BLaER1 (cell line): ENCODE results near the gene GLUL.
A peak's percentile ranks its signal among the peaks of the same experiment; 100 is the strongest.

Source experiments
- H3K27ac ChIP-seq: shearing (Covaris generic); formaldehyde crosslinking; 2 replicates; pipeline ENCODE4 v1.8.1; 2022
- H3K27me3 ChIP-seq: shearing (Covaris generic); formaldehyde crosslinking; 2 replicates; pipeline ENCODE4 v1.8.1; 2022
- H3K36me3 ChIP-seq: shearing (Covaris generic); formaldehyde crosslinking; 2 replicates; pipeline ENCODE4 v1.8.1; 2022
- H3K4me1 ChIP-seq: shearing (Covaris generic); formaldehyde crosslinking; 2 replicates; pipeline ENCODE4 v1.8.1; 2022
- H3K4me2 ChIP-seq: shearing (Covaris generic); formaldehyde crosslinking; 2 replicates; pipeline ENCODE4 v1.8.1; 2022
- H3K4me3 ChIP-seq: shearing (Covaris generic); formaldehyde crosslinking; 2 replicates; pipeline ENCODE4 v1.8.1; 2022
- H3K9ac ChIP-seq: shearing (Covaris generic); formaldehyde crosslinking; 2 replicates; pipeline ENCODE4 v1.8.1; 2022
- H3K9me3 ChIP-seq: shearing (Covaris generic); formaldehyde crosslinking; 2 replicates; pipeline ENCODE4 v1.8.1; 2022
- H4K20me1 ChIP-seq: shearing (Covaris generic); formaldehyde crosslinking; 2 replicates; pipeline ENCODE4 v1.8.1; 2022
- Cebpa-rat ChIP-seq: shearing (Covaris generic); IDR thresholded peaks from 2 replicates; pipeline ENCODE4 v1.8.1; 2022

The GLUL gene

DNA sequence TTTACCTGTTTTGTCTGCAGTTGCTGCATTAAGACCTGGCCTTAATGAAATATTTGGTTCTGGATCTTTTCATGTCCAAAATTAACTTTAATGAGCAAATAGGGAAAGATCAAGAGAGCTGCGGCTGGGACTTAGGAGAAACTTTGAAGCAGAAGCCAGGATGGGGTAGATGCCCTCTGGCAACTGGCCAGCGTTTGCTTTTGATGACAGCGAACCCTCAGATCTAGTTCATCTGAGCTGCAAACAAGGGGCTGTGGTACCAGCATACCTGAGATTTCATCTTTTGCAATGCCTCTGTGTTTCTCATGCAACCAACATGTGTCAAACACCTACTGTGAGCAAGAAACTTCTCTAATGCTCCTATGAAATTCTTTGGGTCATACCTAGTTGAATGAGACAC is 21.9 kb upstream of the GLUL start:
- no peaks in the 10 kb centered on the region for H4K20me1 ChIP-seq
- H3K27ac ChIP-seq, result no peak overlapping the region
- no peak overlapping the region for H3K4me2 ChIP-seq
- H3K4me3 ChIP-seq, result no peak overlapping the region
- no peaks in the 10 kb centered on the region for H3K9me3 ChIP-seq
- no peak for TF ChIP-seq Cebpa-rat
- H3K36me3 ChIP-seq, result no peaks in the 10 kb centered on the region
- H3K27me3 ChIP-seq, result no peaks in the 10 kb centered on the region
- peaks cover 5% of the 10 kb centered on the region for H3K4me1 ChIP-seq
- H3K9ac ChIP-seq, result no peak overlapping the region

DNA sequence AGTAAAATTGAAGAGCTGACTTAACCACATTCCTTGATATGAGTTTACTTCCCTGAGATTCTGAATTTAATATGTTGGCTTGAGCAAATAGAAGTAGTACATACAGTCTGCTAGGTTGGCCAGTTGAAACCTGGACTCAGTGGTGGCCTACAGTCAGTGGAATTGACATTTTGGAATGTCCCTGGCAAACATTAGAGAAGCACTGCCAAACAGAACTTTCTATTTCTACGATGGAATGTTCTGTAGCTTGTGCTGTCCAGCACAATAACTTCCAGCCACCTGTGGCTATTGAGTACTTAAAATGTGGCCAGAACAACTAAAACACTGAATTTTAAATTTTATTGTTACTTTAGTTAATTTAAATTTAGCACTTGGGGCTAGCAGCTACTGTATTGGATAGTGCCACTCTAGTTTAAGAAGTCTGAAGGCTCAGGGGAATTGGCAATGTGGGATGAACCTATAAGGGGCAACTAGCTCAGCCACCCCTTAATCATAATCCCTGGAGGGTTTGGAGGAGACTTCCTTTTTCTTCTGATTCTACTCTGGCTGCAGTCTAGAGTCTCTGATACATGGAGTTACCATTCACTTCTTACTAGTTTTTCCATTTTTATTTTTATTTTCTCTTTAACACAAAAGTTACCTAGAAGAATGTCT is 19.2 kb upstream of the GLUL start:
- H3K27me3 ChIP-seq, result no peaks in the 10 kb centered on the region
- no peak overlapping the region for H3K4me2 ChIP-seq
- no peaks in the 10 kb centered on the region for H4K20me1 ChIP-seq
- H3K4me3 ChIP-seq, result no peak overlapping the region
- no peaks in the 10 kb centered on the region for H3K36me3 ChIP-seq
- TF ChIP-seq Cebpa-rat, result no peak
- H3K9ac ChIP-seq, result no peak overlapping the region
- peaks cover 28% of the 10 kb centered on the region for H3K4me1 ChIP-seq
- no peak overlapping the region for H3K27ac ChIP-seq
- H3K9me3 ChIP-seq, result peaks cover 2% of the 10 kb centered on the region; the same call in 1 of the 2 replicates

DNA sequence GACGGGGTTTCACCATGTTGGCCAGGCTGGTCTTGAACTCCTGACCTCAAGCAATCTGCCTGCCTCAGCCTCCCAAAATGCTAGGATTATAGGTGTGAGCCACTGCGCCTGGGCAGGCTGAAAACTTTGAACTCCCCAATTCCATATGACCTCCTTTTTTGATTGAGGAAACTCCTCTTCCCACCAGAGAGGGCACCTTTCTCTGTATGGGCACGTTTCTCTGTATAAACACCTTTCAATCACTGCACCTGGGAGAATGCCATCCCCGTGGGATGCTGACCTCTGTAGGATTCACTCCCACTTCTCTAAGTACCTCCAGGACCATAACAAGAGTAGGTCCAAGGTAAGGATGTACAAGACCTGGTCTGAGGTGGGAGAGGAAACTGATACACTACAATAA is 18.5 kb upstream of the GLUL start:
- no peak for TF ChIP-seq Cebpa-rat
- Histone ChIP-seq H3K4me3 (no peak overlapping the region), H3K4me1 (peaks cover 28% of the 10 kb centered on the region), H4K20me1 (no peaks in the 10 kb centered on the region), H3K9me3 (peaks cover 7% of the 10 kb centered on the region; the same call in 1 of the 2 replicates), H3K36me3 (no peaks in the 10 kb centered on the region), H3K9ac (no peak overlapping the region), H3K27me3 (no peaks in the 10 kb centered on the region), H3K4me2 (no peak overlapping the region), H3K27ac (no peak overlapping the region)

DNA sequence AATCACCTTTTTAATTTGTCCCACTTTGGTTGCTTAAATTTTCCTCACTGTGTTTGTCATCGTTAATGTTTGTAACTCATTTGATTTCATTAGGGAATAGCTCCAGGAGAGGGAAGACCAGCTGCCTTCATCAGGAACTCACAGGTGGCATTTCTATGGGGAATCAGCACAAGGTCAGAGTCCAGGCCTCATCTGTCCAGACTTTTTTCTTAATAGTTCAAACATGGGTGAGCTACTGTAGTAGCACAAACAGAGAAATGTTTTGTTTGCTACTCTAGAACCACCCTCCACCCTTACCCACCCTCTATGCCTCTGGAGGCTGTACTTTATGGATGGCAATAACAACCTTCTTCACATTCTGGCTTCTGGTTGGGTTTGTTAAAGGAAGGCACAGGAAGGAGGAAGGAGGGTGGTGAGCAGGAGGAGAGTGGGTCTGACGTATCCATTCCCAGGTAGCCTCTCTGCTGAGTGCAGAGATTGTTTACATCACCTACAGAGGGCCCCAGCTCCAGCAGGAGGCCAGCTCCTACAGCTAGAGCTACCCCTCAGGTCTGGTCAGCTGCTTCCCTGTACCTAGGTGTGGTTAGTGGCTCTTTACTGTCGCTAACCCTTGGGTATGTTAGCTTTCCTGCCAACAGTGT is 17.0 kb upstream of the GLUL start:
- H3K4me2 ChIP-seq, result peak overlapping the region; percentile 69
- TF ChIP-seq Cebpa-rat, result no peak
- H3K27me3 ChIP-seq, result no peaks in the 10 kb centered on the region
- no peaks in the 10 kb centered on the region for H4K20me1 ChIP-seq
- H3K9ac ChIP-seq, result no peak overlapping the region
- no peaks in the 10 kb centered on the region for H3K36me3 ChIP-seq
- peaks cover 28% of the 10 kb centered on the region for H3K4me1 ChIP-seq
- H3K9me3 ChIP-seq, result peaks cover 7% of the 10 kb centered on the region; the same call in 1 of the 2 replicates
- H3K27ac ChIP-seq, result no peak overlapping the region; the same call in 1 of the 2 replicates
- H3K4me3 ChIP-seq, result no peak overlapping the region

DNA sequence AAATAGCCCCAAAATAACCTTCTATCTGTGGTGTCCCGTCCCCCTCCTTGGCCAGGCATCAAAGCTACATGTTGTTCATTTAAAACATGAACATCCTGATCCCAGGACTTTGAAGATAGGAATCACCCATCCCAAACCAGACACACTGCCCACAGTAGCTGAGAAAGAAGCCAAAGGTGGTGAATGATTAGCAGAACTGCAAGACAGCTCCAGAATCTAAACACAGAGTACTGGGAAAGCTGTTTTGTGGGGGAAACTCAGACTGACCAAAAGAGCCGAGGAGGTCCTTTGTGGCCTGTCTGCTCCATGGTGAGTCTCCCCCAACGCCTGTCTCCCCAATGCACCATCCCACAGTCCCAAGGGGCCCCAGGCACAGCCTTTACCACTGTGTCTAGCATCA is 16.1 kb upstream of the GLUL start:
- H3K9ac ChIP-seq, result peak overlapping the region; percentile 16; the same call in 1 of the 2 replicates
- TF ChIP-seq Cebpa-rat, result no peak

DNA sequence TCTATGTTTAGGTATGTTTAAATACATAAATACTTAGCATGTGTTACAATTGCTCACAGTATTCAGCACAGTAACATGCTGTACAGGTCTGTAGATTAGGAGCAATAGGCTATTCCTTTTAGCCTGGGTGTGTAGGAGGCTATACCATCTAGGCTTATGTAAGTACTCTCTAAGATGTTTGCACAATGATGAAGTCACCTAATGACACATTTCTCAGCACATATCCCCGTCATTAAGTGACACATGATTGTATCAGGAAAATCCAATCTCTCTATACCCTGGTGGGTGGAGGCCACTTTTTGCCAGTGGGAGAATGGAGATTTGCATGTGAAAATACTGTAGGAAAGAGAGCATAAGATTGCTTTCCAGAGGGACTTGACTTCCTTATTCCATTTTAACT is 14.4 kb upstream of the GLUL start:
- no peak overlapping the region for H3K27ac ChIP-seq
- no peak overlapping the region for H3K9ac ChIP-seq
- H3K4me3 ChIP-seq, result no peak overlapping the region
- H3K9me3 ChIP-seq, result peaks cover 7% of the 10 kb centered on the region; the same call in 1 of the 2 replicates
- no peaks in the 10 kb centered on the region for H3K36me3 ChIP-seq
- no peak overlapping the region for H3K4me2 ChIP-seq
- TF ChIP-seq Cebpa-rat, result no peak
- no peaks in the 10 kb centered on the region for H3K27me3 ChIP-seq
- peaks cover 28% of the 10 kb centered on the region for H3K4me1 ChIP-seq
- no peaks in the 10 kb centered on the region for H4K20me1 ChIP-seq

More for the DNA sequence above, 16.1 kb upstream of the GLUL start:
- Histone ChIP-seq H3K36me3 (no peaks in the 10 kb centered on the region), H3K4me3 (no peak overlapping the region), H4K20me1 (no peaks in the 10 kb centered on the region), H3K27me3 (no peaks in the 10 kb centered on the region), H3K9me3 (peaks cover 7% of the 10 kb centered on the region; the same call in 1 of the 2 replicates), H3K4me1 (peaks cover 28% of the 10 kb centered on the region), H3K27ac (no peak overlapping the region), H3K4me2 (peak overlapping the region; percentile 69)

DNA sequence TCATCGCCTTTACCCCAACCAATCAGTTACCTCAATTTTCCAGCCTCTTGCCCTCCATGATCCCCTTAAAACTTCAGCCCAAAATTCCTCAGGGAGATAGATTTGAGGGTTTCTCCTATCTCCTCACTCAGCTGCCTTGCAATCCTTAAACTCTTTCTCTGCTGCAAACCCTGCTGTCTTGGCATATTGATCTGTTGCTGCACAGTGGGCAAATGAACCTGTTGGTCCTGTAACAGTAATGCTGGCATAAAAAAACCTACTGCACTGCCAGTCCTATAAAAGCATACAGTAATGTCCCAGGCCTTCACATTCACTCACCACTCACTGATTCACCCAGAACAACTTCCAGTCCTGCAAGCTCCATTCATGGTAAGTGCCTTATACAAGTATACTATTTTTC is 14.0 kb upstream of the GLUL start:
- H3K4me1 ChIP-seq, result peaks cover 28% of the 10 kb centered on the region
- no peak overlapping the region for H3K9ac ChIP-seq
- H4K20me1 ChIP-seq, result no peaks in the 10 kb centered on the region
- H3K27ac ChIP-seq, result no peak overlapping the region
- no peaks in the 10 kb centered on the region for H3K27me3 ChIP-seq
- H3K4me2 ChIP-seq, result no peak overlapping the region
- TF ChIP-seq Cebpa-rat, result no peak
- peaks cover 7% of the 10 kb centered on the region; the same call in 1 of the 2 replicates for H3K9me3 ChIP-seq
- H3K4me3 ChIP-seq, result no peak overlapping the region
- no peaks in the 10 kb centered on the region for H3K36me3 ChIP-seq

DNA sequence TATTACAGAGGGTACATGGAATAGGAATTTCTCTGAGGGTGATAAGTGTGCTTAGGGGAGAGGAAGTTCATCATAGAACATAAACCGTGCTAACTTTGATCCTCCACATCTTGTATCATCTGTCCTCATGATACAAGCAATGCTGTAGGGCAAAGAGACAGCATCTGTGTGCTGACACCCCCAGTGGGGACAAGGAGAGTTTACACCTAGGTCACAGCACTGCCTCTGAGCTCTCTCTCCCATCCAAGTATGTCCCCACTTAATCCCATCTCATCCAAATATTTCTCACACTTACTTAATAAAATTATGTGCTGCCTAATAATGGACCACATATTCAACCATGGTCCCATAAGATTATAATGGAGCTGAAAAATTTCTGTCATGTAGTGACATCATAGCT is 13.2 kb upstream of the GLUL start:
- TF ChIP-seq Cebpa-rat, result no peak
- Histone ChIP-seq H3K9ac (no peak overlapping the region), H3K27me3 (no peaks in the 10 kb centered on the region), H4K20me1 (no peaks in the 10 kb centered on the region), H3K4me2 (no peak overlapping the region), H3K9me3 (peaks cover 7% of the 10 kb centered on the region; the same call in 1 of the 2 replicates), H3K4me1 (peaks cover 28% of the 10 kb centered on the region), H3K36me3 (no peaks in the 10 kb centered on the region), H3K4me3 (no peak overlapping the region), H3K27ac (no peak overlapping the region)

DNA sequence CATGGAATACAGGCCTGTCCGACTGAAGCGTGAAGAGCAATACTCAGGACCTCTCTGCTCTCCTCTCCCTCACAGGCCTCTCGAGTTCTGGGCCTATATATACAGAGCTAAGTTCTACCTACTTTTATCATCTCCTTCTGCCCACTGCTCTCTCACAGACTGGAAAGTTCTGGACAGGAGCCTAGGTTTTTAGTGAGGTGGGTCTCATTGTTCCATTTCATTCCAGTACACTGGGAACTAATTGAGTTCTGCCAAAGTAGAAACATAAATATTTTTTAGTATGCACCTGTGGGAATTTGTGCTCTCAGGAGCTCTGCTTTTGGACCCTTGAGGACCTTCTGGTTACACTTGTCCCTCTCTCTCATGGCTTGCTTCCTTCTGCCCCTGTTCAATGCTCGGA is 9.0 kb upstream of the GLUL start, which contains the start of gene TEDDM1:
TSS of gene TEDDM1 (minus strand) at position 101 of the 400 bp plus-strand sequence. CDS start 182 bp downstream, outside the sequence.
- peaks cover 13% of the 10 kb centered on the region for H3K4me1 ChIP-seq
- H3K4me2 ChIP-seq, result no peak within 1 kb of the TSS
- H3K36me3 ChIP-seq, result no peaks in the 10 kb centered on the region
- no peak within 1 kb of the TSS for H3K4me3 ChIP-seq
- no peak within 1 kb of the TSS for H3K27ac ChIP-seq
- H3K9me3 ChIP-seq, result peaks cover 3% of the 10 kb centered on the region; the same call in 1 of the 2 replicates
- H4K20me1 ChIP-seq, result no peaks in the 10 kb centered on the region
- no peaks in the 10 kb centered on the region for H3K27me3 ChIP-seq
- no peak within 1 kb of the TSS for H3K9ac ChIP-seq
- TF ChIP-seq Cebpa-rat, result no peak

DNA sequence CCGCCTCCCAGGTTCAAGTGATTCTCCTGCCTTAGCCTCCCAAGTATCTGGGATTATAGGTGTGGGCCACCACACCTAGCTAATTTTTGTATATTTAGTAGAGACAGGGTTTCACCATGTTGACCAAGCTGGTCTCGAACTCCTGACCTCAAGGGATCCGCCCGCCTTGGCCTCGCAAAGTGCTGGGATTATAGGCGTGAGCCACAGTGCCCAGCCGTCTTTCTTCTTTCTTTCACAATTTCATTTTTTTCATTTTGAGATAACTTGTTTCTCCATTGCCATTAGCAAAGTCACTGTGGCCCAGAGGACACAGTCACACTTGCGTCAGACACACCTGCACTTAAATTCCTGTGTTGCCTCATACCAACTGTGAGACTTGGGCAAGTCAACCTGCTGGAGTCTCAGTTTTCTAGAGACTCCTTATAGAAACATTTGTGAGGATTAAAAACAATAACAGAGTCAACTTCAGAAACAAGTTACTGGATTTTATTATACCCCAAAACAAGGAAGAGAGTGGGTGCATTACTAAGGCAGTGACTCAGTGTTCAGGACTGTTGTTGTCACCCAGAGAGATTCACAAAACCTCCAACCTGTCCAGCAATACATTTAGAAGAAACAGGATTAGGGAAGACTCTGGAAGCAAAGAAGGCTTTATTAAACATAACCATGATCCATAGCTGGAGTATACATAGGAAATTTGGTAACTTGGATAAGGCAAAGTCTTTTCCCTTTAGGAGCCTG is 6.2 kb upstream of the GLUL start:
- Histone ChIP-seq H3K4me1 (peaks cover 23% of the 10 kb centered on the region), H3K27me3 (no peaks in the 10 kb centered on the region), H3K36me3 (no peaks in the 10 kb centered on the region), H3K4me3 (no peak overlapping the region), H3K9me3 (no peaks in the 10 kb centered on the region), H3K27ac (no peak overlapping the region), H4K20me1 (no peaks in the 10 kb centered on the region), H3K9ac (no peak overlapping the region), H3K4me2 (no peak overlapping the region)
- no peak for TF ChIP-seq Cebpa-rat
